HG03045 (cell line): ENCODE measurements around the gene VAV1.
A peak's percentile ranks its signal among the peaks of the same experiment; 100 is the strongest.
"Not testable (repeated sequence)": the region's sequence is repeated elsewhere in the genome, so short reads cannot be mapped to it uniquely, and the experiment has no call there.

ENCODE experiments used
- ATAC-seq: cut with Tn5 transposase; IDR thresholded peaks from one replicate; pipeline ENCODE4 v1.9.1; 2021; ENCODE audit warnings: mild to moderate bottlenecking, moderate library complexity; ENCODE audit not compliant: unreplicated experiment

Gene VAV1

DNA sequence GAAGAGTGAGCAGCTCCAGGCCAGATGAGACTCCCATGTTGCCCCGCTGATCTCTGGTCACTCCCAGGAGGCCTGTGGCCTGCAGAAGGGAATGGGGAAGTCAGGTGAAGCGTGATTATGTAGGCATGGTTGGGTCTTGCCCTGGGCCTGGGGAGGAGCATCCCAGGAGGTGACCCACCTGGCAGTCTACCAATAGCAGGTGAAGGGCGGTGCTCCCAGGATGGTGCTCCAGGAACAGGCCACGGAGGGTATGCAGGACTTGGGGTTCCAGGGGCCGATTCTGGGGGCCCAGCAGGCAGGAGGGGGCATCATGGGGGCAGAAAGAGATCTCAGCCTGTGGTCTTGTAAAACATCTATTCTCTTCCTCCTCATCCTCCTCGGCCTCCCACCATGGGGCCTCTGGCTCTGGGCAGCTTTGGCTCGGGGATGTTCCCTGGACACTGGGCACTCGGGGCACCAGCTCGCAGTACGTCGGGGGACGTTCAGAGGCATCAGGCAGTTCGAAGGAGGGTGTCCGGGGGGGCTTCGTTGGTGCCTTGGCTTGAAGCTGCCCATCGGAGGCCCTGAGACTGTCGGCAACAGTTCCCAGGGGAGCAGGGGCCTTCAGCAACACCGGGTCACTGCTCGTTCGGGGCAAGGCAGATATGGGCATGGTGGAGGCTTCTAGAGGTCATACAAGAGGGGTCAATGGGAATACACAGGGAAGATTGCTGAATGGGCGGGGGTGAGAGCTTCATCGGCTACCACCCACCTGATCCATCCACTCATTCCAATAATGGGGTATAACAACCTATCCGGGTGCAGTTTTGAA, 17.6 kb upstream of the VAV1 start:
- no peak for ATAC-seq

GRCh38 chr19:6760606-6761005, 11.9 kb upstream of the VAV1 start:
- no peak for ATAC-seq

GRCh38 chr19:6761053-6761676, 11.3 kb upstream of the VAV1 start:
- ATAC-seq = no peak

DNA sequence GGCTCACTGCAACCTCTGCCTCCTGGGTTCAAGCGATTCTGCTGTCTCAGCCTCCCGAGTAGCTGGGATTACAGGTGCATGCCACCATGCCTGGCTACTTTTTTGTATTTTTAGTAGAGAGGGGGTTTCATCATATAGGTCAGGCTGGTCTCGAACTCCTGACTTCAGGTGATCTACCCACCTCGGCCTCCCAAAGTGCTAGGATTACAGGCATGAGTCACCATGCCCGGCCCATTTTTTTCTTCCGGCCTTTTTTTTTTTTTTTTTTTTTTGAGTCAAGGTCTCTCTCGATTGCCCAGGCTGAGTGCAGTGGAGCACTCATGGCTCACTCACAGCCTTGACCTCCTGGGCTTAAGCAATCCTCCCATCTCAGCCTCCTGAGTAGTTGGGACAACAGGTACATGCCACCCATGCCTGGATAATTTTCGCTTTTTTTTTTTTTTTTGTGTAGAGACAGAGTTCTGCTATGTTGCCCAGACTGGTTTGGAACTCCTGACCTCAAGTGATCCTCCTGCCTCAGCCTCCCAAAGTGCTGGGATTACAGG, 10.2 kb upstream of the VAV1 start:
- not testable (repeated sequence) for ATAC-seq

- no peak for ATAC-seq
Observed at GRCh38 chr19:6765738-6766356, 6.7 kb upstream of the VAV1 start.

GRCh38 chr19:6766357-6767080, 6.0 kb upstream of the VAV1 start:
- ATAC-seq = no peak

DNA sequence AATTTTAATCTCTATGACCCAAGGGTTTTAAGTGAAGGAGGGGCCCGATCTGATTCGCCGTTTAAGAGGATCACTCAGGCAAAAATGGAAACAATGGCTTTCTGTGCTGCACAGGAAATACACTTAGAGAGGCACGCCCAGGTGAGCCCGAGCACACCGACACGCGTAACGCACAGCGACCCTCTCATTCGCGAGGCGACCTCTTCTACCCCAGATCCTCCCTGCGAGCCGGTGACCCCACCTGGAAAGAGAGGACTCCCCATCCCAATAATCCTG, 5.5 kb upstream of the VAV1 start:
- peak; percentile 21 for ATAC-seq

GRCh38 chr19:6767357-6768235, 4.9 kb upstream of the VAV1 start, which contains the start of gene SH2D3A:
TSS of gene SH2D3A (minus strand) at chr19:6767435. CDS start at chr19:6763748, 3,687 bp downstream.
- peak; percentile 73 for ATAC-seq

DNA sequence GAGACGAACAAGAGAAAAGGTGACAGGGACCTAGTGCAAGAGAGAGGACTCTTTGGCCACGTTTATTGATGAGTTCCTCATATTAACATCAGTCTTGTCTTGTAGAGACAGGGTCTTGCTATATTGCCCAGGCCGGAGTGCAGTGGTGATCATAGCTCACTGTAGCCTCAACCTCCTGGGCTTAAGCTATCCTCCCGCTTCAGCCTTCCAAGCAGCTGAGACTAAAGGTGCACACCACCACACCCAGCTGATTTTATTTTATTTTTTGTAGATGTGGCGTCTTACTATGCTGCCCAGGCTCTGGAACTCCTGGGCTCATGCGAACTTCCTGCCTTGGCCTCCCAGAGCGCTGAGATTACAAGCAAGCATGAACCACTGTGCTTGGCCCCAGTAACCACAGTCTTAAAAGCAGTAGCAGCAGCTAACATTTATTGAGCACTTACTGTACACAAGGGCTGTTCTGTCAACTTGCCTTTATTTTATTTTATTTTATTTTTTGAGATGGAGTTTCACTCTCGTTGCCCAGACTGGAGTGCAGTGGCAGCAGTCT, 4.2 kb upstream of the VAV1 start:
- no peak for ATAC-seq

DNA sequence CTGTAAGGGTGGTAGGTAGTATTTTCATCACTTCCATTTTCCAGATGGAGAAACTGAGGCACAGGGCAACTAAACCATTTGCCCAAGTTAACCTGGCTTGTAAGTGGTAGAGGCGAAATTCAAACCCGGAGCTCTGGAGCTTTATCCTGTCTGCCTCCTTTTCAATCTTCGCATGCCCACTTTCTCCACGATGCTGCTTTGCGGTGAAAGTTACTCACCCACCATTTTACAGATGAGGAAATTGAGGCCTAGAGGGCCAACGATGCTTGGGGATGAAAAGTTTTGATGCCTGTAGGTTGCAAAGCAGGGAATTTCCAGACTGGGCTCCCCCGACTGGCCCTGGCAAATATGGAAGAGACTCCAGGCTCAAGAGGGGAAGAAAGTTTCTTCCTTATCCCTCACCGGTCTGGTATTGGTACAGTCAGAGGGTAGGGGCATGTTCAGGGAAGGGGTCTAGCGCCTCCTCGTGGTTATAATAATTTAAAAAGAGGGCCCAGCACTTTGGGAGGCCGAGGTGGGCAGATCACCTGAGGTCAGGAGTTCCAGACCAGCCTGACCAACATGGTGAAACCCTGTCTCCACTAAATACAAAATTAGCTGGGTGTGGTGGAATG, 3.4 kb upstream of the VAV1 start:
- no peak for ATAC-seq

DNA sequence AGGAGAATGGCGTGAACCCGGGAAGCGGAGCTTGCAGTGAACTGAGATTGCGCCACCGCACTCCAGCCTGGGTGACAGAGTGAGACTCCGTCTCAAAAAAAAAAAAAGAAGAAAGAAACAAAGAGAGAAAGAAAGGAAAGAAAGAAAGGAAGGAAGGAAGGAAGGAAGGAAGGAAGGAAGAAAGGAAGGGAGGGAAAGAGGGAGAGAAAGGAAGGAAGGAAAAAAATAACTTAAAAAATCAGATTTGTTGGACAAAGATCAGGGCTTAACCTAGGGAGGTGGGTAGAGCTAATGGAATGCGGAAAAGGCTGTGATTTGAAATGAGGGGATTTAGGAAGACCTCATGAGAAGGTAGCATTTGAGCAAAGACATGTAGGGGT, 870 bp upstream of the VAV1 start:
- not testable (repeated sequence) for ATAC-seq

DNA sequence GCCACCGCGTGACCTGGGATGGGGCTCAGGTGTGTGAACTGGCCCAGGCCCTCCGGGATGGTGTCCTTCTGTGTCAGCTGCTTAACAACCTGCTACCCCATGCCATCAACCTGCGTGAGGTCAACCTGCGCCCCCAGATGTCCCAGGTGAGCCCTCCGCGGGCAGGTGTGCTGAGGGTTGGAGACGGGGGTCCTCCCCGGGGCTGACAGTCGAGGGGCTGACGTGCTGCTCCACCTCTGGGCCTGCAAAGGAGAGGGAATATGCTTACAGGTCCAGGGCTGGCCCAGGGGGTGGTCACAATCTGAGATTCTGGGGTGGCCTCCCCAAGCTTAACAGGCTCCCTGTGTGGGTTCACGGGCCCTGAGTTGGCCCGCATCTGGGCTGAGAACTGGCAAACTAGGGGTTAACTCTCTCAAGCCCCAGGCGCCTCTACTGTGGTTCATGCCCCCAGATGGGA, 386 bp downstream of the VAV1 start:
- ATAC-seq = no peak

- ATAC-seq = no peak
Observed at GRCh38 chr19:6773323-6773931, 919 bp downstream of the VAV1 start.

GRCh38 chr19:6774821-6775707, 2.6 kb downstream of the VAV1 start:
- no peak for ATAC-seq

DNA sequence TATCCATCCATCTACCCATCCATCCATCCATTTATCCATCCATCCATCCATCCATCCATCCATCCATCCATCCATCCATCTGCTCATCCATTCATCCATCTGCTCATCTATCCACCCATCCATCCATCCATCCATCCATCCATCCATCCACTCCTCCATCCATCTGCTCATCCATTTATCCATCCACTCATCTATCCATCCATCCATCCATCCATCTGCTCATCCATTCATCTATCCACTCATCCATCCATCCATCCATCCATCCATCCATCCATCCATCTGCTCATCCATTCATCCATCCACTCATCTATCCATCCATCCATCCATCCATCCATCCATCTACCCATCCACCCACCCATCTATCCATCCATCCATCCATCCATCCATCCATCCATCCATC, 3.5 kb downstream of the VAV1 start:
- not testable (repeated sequence) for ATAC-seq

- no peak for ATAC-seq
Observed at GRCh38 chr19:6776999-6777398, 4.5 kb downstream of the VAV1 start.

DNA sequence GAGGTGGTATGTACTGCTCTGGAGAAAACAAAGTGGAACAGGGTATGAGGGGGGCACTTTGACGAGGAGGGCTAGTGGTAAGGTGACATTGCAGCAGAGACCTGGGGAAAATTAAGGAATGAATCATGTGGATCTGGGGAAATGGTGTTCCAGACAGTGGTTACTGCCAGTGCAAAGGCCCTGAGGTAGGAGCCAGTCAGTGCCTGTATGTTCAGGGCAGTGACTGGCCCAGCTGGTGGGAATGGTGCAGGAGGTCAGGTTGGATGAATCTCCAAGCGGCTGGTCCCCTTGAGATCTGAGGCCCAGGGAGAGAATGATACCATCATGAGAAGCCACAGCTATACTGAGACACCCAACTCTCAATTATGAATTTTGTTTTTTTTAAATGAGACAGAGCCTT, 4.9 kb downstream of the VAV1 start:
- no peak for ATAC-seq

DNA sequence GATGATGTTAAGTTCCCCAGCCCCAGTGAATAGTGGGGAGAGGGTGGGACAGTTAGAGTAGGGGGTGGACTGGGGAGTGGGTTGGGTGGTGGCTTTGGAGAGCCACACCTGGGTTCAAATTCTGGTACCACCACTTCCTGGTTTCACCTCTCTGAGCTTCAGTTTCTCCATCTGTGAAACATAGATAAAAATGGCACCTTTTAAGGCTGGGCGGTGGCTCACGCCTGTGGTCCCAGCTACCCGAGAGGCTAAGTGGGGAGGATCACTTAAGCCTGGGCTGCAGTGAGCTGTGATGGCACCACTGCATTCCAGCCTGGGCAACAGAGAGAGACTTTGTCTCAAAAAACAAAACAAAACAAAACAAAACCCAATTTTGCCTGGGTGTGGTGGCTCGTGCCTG, 5.9 kb downstream of the VAV1 start:
- ATAC-seq = no peak
